Stromal cell of bone marrow (primary cell): ENCODE results near the gene RIMKLA.

ENCODE experiments used
- DNase-seq: peaks from one replicate; pipeline ENCODE4 v3.0.0-alpha.2; 2012; ENCODE audit warnings: low read depth

The RIMKLA gene

DNA sequence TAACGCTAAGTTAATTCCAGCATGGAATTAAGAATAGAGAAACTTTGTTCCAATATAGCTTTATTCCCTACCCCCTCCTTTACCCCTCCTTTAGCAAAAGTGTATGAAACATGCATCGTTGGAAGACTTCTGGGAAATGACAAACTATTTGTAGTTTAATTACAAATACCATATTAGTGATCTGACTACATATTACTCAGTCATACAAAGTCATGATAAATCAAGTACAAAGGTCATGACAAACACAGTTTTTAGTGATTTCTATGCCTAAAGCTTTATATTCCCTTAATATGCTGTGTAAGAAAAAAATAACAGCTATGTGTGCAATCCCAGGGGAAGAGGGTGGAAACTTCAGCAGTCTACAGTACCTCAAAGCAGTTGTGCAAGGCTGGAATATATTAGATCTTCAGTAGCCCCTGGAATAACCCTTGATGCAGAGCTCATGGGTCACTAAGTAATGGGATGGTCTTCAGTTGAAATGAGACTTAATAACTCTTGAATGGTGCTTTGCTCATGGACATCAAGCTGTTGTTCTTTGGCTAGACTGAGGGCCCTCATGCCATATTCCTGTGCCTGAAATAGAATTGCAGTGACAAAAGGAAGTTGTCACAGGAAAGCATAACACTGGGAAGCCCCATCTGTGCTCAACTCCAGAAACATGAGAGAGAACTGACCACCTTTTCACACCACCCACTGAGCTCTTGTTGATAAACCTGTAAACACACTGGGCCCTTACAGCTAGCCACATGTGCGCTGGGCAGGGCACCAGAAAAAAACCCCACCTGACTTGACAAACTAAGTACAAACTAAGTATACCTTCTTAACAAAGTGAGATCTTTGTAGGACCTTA lies 49.9 kb downstream of the RIMKLA start:
- DNase-seq = peak; percentile 11

DNA sequence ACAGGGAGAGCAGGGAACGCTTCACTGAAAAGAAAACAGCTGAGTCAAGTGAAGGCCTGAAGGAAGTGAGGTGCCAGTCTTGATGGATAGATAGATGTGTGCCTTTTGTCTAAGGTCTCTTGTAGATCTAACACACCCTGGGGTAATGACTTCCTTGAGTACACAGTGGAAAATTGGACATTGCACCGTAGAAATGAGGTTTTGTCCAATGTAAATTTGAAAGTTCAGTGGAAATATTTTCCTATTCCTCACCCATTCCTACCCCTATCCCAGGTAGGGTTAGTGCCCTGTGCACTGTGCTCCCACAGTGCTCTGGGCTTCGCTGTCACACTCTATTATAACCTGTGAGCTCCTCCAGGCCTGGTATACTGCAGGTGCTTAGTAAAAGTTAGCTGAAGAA lies 50.9 kb downstream of the RIMKLA start:
- DNase-seq = no peak

DNA sequence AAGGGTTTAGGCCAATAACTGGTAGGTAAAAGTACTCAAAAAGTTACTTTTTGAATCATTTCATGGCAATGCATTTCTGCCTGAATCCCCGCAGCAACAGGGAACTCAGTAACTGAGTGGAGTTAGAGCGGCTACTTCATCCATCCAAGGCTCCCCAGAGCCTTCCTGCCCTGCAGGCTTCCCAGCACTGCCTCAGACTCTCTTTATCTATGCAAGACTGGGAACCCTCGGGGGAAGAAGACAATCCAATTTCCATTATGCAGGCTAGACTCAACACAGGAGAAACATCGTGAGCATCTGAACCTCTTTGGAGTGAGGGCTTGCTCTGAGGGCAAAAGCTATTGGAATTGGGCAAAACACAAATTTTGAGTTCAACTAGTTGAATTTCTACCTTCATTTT lies 52.1 kb downstream of the RIMKLA start:
- DNase-seq = no peak

DNA sequence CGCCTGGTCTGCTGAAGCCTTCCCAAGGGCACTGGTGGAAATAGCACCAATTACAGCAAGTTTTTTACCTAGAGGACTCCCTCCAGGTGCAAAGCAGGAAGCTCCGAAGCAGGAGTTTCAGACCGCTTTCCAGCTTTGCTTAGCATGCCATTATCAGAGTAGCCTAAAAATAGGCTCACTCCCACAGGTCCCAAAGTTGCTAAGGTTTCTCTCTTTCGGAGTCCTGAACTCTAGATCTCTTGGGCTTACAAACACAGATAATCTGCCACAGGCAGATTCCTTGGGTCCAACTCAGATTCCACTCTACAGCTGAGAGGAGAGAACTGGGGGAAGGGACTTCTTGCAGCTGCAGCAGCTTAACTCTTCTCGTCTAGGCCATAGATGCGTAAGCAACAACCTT lies 52.8 kb downstream of the RIMKLA start:
- DNase-seq = no peak

DNA sequence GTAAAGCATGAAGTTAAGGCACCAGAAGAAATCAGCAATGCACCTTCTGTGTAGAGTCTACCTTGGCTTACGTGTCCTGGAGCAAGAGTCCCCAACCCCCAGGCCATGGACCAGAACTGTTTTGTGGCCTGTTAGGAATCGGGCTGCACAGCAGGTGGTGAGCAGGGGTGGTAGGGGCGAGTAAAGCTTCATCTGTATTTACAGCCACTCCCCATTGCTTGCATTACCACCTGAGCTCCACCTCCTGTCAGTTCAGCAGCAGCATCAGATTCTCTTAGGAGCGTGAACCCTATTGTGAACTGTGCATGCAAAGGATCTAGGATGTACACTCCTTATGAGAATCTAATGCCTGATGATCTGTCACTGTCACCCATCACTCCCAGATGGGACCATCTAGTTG lies 53.7 kb downstream of the RIMKLA start:
- no peak for DNase-seq

DNA sequence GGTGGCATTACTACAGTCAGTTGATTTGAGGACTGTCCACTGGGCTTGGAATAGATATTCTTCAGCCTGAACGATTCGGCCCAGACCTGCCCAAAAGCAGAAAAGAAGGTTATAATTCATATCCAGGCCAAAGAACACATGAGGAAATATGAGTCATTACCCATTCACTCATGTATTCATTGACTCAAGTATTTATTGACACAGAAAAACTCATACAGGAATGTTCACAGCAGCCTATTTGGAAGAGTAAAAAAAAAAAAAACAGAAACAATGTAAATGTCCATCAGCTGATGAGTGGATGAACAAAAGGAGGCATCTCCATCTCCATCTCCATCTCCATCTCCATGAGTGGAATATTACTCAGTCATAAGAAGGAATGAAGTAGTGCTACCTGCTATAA lies 59.3 kb downstream of the RIMKLA start:
- peak; percentile 58 for DNase-seq

DNA sequence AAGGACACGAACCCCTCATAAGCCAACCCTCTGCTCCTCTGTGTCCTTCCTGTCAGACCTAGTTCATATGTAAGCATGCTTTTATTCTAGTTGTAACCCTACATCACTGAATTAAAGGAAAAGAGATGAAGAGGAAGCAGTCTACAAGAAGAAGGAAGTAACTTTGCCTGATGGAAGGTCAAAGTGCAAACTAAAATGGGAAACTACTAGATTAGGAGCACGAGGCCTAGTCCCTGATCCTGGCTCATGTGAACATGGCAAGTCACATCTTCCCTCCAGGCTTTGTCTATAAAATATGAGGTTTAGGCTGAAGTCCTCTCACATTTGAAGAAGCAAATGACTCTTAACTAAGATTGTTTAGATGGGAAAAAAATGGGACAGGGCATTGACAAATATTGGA lies 62.1 kb downstream of the RIMKLA start:
- DNase-seq = no peak

DNA sequence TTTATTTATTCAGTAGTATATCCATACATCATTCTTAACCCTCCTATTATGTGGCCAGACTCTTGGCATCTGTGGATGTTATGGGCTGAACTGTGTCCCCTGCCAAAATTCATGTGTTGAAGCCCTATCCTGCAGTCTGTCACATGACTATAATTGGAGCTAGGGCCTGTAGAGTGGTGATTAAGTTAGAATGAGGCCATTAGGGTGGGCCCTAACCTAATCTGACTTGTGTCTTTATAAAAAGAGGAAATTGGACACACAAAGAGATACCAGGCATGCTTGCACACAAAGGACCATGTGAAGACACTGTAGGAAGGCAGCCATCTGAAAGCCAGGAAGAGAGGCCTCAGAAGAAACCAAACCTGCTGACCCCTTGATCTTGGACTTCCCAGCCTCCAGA lies 68.7 kb downstream of the RIMKLA start:
- DNase-seq = no peak

DNA sequence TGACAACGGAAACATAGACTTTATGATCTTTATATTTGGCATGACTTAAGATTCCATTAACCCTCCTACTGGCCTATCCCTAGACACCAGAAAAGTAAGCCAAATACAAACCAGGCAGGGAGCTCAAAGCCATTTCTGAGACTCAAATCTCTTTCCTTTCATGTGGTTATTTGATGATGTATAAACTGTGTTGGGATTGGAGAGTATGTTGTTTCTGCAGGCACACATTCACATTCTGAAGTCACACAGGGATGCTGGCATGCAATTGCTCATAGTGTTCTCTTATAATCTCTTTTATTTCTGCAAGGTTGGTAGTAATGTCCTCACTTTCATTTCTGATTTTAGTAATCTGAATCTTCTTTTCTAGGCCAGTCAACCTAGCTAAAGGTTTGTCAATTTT lies 69.5 kb downstream of the RIMKLA start:
- no peak for DNase-seq

DNA sequence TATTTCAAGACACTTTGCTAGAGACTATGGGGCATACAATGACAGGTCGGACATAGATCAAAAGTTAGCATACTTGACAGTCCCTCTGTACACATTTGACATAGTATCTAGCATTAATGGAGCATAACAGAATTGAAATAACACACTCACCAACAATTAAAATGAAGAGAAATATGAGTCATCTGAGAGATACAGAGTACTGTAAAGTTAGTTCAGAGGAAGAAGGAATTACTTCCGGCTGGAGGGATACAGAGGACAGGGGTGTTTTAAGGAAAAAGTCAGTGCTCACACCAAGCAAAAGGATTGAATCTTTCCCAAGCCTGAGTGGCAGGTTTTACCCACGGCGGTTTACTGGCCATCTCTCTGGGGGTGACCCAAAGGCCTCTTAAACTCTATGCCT lies 72.8 kb downstream of the RIMKLA start:
- no peak for DNase-seq

DNA sequence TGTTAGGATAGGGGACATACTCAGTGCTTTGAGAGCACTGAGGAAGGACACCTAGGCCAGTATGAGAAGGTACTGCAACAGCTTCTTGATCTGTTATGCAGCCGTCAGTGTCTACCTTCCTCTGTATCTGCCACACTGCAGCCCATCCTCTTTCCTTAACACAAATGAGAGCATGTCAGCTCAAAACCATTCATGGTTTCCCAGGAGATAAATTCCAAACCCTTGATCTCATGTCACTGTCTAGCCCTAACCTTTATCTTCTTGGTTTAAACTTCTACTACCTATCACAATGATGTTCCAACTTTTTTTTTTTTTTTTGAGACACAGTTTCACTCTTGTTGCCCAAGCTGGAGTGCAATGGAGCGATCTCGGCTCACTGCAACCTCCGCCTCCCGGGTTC lies 73.8 kb downstream of the RIMKLA start:
- no peak for DNase-seq

DNA sequence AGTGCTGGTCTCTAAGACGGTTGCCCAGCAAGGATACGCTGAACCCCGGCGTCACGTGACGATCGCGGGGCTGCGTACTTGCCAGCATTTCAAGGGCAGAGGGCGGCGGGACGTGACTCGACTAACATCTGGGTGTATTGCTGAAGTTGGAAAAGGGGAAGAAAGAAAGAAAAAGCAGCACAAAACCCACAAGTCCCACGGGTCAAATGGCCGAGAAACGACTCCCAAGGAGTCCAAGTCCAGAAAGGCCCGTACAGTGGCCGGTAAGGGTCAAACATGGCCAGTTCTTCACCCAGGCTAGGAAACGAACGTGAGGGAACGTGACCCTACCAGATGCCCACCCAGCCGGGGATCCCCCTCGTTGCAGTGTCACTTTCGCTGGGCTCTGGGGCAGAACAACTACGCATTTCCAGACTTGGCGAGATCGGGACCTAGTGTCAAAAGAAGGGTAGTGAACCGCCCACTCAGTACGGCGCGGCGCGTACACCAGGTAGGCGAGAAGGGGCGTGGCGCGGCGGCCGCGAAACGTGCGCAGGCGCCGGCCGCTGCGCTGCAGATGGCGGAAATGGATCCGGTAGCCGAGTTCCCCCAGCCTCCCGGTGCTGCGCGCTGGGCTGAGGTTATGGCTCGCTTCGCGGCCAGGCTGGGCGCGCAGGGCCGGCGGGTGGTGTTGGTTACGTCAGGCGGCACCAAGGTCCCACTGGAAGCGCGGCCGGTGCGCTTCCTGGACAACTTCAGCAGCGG lies 75.6 kb downstream of the RIMKLA start, which contains the start of the genes PPCS and ZMYND12:
PPCS (plus strand) TSS at position 534 of the 744 bp plus-strand sequence; CDS start at position 557, 23 bp downstream.
ZMYND12 (minus strand) TSS at position 13 of the 744 bp plus-strand sequence. CDS start 25 bp downstream, outside the sequence.
- peak; percentile 74 for DNase-seq

DNA sequence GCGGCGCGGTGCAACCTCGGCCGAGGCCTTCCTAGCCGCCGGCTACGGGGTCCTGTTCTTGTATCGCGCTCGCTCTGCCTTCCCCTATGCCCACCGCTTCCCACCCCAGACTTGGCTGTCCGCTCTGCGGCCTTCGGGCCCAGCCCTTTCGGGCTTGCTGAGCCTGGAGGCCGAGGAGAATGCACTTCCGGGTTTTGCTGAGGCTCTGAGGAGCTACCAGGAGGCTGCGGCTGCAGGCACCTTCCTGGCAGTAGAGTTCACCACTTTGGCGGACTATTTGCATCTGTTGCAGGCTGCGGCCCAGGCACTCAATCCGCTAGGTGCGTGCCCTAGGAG lies 76.1 kb downstream of the RIMKLA start:
- no peak for DNase-seq

DNA sequence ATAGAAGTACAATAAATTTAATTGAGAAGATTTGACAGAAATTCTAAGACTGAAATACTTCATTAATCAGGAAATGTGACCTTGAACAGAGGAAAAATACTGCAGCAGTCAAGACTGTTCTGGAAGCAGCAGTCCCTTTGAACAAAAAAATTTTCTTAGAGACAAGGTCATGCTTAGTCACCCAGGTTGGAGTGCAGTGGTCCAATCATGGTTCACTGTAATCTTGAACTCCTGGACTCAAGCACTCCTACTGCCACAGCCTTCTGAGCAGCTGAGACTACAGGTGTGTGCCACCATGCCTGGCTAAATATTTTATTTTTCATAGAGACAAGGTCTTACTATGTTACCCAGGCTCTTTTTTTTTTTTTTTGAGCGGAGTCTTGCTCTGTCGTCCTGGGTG lies 80.6 kb downstream of the RIMKLA start:
- no peak for DNase-seq

DNA sequence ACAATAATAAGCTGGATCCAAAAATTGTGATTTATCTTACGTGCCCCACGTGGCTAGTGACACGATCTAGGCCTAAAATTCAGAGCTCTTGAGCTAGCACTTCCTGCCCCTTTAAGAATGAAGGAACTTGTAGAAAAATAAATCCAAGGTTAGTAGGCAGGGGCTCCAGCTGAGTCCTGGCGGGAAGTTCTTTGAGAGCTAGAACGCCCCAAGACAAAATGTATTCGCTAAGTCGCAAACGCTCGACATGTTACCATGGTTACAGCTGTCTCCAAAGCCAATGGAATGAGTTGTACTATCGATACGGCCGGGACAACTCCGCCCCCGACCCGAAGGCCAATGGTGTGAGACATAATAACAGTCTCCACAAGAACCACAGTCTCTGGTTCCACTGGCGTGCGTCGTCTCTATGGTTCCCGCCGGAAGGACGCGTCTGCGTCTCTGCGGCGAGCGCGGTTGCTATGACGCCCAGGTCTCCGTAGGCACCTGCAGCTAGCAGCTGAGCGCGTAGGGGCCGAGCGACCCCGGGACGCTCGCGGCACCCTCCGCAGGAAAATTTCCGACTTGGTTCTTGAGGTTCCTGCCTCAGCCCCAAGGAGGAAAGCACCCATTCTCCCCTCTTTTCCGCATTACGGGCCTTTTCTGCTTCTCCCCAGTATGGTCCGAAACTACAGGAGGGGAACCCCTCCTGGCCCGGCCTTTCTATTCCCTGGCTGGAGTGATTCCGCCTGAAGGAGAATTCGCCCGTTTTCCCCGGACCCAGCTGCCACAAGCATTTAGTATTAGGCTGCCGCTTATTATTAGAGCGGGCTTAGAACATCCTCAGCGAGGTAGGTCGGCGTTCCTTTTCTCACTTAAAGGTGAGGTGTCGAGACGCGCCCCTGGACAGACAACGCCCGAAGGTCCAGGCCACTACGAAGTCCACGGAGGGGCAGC lies 82.5 kb downstream of the RIMKLA start, which contains the start of gene CCDC30:
CCDC30 (plus strand) TSS at position 459 of the 936 bp plus-strand sequence. CDS start 17,266 bp downstream, outside the sequence.
- peak; percentile 98 for DNase-seq

DNA sequence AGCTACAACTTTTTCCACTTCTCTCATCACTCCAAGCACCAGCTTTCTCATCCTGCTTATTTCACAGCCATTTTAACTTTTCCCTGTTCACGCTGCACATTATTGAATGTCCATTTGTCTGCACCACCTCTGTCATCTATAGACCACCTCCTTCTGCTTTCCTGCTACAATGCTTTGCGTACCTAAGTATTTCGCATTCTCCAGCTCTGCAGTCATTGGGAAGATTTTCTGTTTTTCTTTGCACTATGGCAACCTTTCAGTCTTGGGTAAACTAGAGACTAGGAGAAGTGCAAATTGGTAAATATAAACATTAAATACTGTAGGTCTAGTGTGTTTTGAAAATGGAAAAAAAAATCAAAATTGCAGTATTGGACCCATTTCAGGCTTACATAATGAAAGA lies 83.3 kb downstream of the RIMKLA start:
- no peak for DNase-seq

DNA sequence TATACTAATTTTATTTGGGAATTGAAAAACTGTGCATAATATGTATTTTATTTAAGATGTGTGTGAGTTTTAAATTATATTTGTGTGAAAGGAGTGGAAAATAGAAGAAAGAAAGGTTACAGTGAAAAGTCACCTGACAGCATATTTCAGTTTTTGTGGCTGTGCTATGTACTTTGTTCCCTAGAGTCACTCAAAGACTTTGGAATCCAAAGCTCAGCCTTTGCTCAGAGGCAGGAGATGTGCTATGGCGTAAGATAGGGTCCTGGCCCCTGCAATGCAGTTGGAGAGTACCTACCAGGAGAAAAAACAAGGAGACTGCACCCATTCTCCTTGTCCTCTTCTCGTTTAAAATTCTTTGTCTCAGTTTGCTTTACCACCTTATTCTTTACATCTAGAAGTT lies 85.4 kb downstream of the RIMKLA start:
- no peak for DNase-seq

DNA sequence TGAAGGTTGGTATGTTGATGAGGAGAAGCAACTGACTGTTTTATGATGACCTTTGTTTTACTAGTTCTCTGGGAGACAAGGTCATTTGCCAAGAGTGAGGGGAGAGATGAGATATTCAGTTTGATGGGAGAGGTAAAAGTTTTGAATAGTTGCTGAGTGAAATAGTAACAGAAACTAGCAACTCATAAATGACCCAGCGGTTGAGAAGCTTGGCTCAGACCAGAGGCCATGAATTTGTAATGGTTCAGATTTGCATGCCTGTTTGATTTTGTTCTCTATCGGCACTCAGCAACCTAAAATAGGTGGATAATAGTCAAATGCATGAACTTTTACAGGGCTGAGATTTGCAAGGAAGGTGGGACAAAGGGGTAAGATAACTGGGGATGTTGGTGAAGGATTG lies 89.1 kb downstream of the RIMKLA start:
- DNase-seq = no peak
